ENCODE data around the gene TEC.
A peak's percentile ranks its signal among the peaks of the same experiment; 100 is the strongest.
"Not testable (repeated sequence)": the region's sequence is repeated elsewhere in the genome, so short reads cannot be mapped to it uniquely, and the experiment has no call there.

The TEC gene

GRCh38 chr4:48268956-48269860 lies at the start of gene TEC:
TEC (minus strand) TSS chr4:48269838; CDS start chr4:48228614, 41,224 bp downstream.
- peak within 1 kb of the TSS; percentile 86 to 92 for H3K4me3 ChIP-seq (ENCODE audit: low read depth in 1 of 2, low read length in 2 of 2)
- no peaks in the 10 kb centered on the region for H3K9me3 ChIP-seq (ENCODE audit: control insufficient read depth in 1 of 2, low read length in 2 of 2)
- H3K27me3 ChIP-seq (ENCODE audit: control insufficient read depth in 1 of 2, insufficient read depth in 2 of 2, low read length in 2 of 2) = no peaks in the 10 kb centered on the region
- H3K36me3 ChIP-seq (ENCODE audit: control insufficient read depth in 1 of 2, insufficient read depth in 2 of 2, low read length in 2 of 2) = no peaks in the 10 kb centered on the region
- peak within 1 kb of the TSS; percentile 93 for H3K27ac ChIP-seq (ENCODE audit: low read depth, low read length)
- H3K9ac ChIP-seq (ENCODE audit: low read depth in 1 of 2, low read length in 2 of 2) = peak within 1 kb of the TSS; percentile 85 to 87
- H3K4me1 ChIP-seq (ENCODE audit: control insufficient read depth in 1 of 2, insufficient read depth in 2 of 2, low read length in 2 of 2) = peaks cover 12 to 25% of the 10 kb centered on the region in 2 donors

DNA sequence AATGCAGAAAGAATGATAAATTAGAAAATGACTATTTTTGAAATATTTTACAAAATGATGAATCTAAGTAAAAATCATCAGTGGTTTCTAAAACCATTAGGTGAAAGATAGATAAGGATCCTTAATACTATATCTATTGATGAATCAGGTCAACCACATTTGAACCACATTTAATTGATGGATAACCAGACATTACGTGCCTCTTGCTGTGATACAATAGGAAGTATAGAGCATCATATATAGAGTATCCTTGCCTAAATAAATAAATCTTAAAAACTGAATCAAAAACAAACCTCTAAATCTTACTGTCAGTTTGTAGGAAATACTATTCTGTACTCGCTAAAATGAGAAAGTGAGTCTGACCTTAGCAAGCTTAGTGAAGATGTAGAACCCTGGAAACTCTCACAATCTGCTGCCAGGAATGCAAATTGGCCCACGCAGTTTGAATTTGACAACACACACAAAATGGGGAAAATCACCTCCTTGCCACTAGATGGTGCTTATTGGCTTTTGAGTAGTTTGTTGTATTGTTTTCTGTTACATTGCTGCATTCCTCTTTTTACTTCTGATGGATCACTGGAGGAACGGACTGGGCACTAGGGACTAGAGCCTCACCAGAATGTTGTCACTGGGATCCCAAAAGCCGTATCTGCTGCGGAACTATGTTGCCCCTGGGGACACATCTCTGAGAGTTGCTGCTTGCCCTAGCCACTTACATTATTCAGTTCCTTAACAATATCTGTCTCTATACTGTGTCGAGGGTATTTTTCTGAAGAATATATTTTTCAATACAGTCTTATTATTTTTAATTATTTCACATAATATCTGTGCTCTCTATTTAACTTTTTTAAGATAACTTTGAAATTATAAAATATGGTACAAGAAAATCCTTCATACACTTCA lies 46.3 kb upstream of the TEC start:
- Histone ChIP-seq H3K27ac (ENCODE audit: low read depth, low read length) (no peak overlapping the region), H3K9ac (ENCODE audit: low read depth in 1 of 2, low read length in 2 of 2) (no peak overlapping the region), H3K4me3 (ENCODE audit: low read depth in 1 of 2, low read length in 2 of 2) (no peak overlapping the region), H3K36me3 (ENCODE audit: control insufficient read depth in 1 of 2, insufficient read depth in 2 of 2, low read length in 2 of 2) (no peaks in the 10 kb centered on the region), H3K9me3 (ENCODE audit: control insufficient read depth in 1 of 2, low read length in 2 of 2) (no peaks in the 10 kb centered on the region), H3K4me1 (ENCODE audit: control insufficient read depth in 1 of 2, insufficient read depth in 2 of 2, low read length in 2 of 2) (no peaks in the 10 kb centered on the region), H3K27me3 (ENCODE audit: control insufficient read depth in 1 of 2, insufficient read depth in 2 of 2, low read length in 2 of 2) (no peaks in the 10 kb centered on the region)

DNA sequence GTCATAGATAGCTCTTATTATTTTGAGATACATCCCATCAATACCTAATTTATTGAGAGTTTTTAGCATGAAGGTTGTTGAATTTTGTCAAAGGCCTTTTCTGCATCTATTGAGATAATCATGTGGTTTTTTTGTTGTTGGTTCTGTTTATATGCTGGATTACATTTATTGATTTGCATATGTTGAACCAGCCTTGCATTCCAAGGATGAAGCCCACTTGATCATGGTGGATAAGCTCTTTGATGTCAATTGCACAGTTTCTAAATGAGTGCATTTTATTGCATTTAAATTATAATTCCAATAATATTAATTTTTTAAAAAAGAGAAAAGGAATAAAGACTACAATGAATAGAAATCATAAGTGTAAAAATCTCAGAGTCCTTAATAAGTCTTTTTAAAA lies 45.1 kb upstream of the TEC start:
- H3K27ac ChIP-seq (ENCODE audit: low read depth, low read length); H3K27me3 ChIP-seq (ENCODE audit: control insufficient read depth in 1 of 2, insufficient read depth in 2 of 2, low read length in 2 of 2); H3K4me1 ChIP-seq (ENCODE audit: control insufficient read depth in 1 of 2, insufficient read depth in 2 of 2, low read length in 2 of 2); H3K36me3 ChIP-seq (ENCODE audit: control insufficient read depth in 1 of 2, insufficient read depth in 2 of 2, low read length in 2 of 2); H3K9ac ChIP-seq (ENCODE audit: low read depth in 1 of 2, low read length in 2 of 2); H3K4me3 ChIP-seq (ENCODE audit: low read depth in 1 of 2, low read length in 2 of 2); H3K9me3 ChIP-seq (ENCODE audit: control insufficient read depth in 1 of 2, low read length in 2 of 2): not testable (repeated sequence)

DNA sequence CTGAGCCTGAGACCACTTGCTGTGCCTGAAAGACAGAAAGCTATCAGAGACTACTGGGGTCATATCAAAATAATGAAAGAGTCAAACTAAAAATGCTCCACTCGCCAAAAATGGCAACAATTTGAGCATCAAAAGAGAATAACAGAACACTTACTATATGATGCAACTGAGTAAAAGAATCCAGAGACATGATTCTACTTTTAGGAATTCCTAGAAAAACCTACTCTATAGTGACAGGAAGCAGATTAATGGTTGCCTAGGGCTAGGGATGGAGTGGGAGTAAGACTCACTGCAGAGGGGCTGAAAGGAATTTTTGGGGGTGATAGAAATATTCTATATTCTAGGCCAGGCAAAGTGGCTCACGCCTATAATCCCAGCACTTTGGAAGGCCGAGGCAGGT lies 42.3 kb upstream of the TEC start:
- no peaks in the 10 kb centered on the region for H3K9me3 ChIP-seq (ENCODE audit: control insufficient read depth in 1 of 2, low read length in 2 of 2)
- H3K27me3 ChIP-seq (ENCODE audit: control insufficient read depth in 1 of 2, insufficient read depth in 2 of 2, low read length in 2 of 2) = no peaks in the 10 kb centered on the region
- no peak overlapping the region for H3K9ac ChIP-seq (ENCODE audit: low read depth in 1 of 2, low read length in 2 of 2)
- no peaks in the 10 kb centered on the region for H3K36me3 ChIP-seq (ENCODE audit: control insufficient read depth in 1 of 2, insufficient read depth in 2 of 2, low read length in 2 of 2)
- no peak overlapping the region for H3K27ac ChIP-seq (ENCODE audit: low read depth, low read length)
- H3K4me1 ChIP-seq (ENCODE audit: control insufficient read depth in 1 of 2, insufficient read depth in 2 of 2, low read length in 2 of 2) = no peaks in the 10 kb centered on the region
- H3K4me3 ChIP-seq (ENCODE audit: low read depth in 1 of 2, low read length in 2 of 2) = no peak overlapping the region

GRCh38 chr4:48308901-48309300 lies 39.3 kb upstream of the TEC start:
- Histone ChIP-seq H3K27me3 (ENCODE audit: control insufficient read depth in 1 of 2, insufficient read depth in 2 of 2, low read length in 2 of 2) (no peaks in the 10 kb centered on the region), H3K4me1 (ENCODE audit: control insufficient read depth in 1 of 2, insufficient read depth in 2 of 2, low read length in 2 of 2) (no peaks in the 10 kb centered on the region), H3K9me3 (ENCODE audit: control insufficient read depth in 1 of 2, low read length in 2 of 2) (no peaks in the 10 kb centered on the region), H3K36me3 (ENCODE audit: control insufficient read depth in 1 of 2, insufficient read depth in 2 of 2, low read length in 2 of 2) (no peaks in the 10 kb centered on the region), H3K27ac (ENCODE audit: low read depth, low read length) (no peak overlapping the region), H3K9ac (ENCODE audit: low read depth in 1 of 2, low read length in 2 of 2) (no peak overlapping the region), H3K4me3 (ENCODE audit: low read depth in 1 of 2, low read length in 2 of 2) (no peak overlapping the region)

GRCh38 chr4:48307528-48307927 lies 37.9 kb upstream of the TEC start:
- H3K9ac ChIP-seq (ENCODE audit: low read depth in 1 of 2, low read length in 2 of 2) = no peak overlapping the region
- no peaks in the 10 kb centered on the region for H3K4me1 ChIP-seq (ENCODE audit: control insufficient read depth in 1 of 2, insufficient read depth in 2 of 2, low read length in 2 of 2)
- H3K9me3 ChIP-seq (ENCODE audit: control insufficient read depth in 1 of 2, low read length in 2 of 2) = no peaks in the 10 kb centered on the region
- no peaks in the 10 kb centered on the region for H3K27me3 ChIP-seq (ENCODE audit: control insufficient read depth in 1 of 2, insufficient read depth in 2 of 2, low read length in 2 of 2)
- H3K4me3 ChIP-seq (ENCODE audit: low read depth in 1 of 2, low read length in 2 of 2) = no peak overlapping the region
- H3K27ac ChIP-seq (ENCODE audit: low read depth, low read length) = no peak overlapping the region
- no peaks in the 10 kb centered on the region for H3K36me3 ChIP-seq (ENCODE audit: control insufficient read depth in 1 of 2, insufficient read depth in 2 of 2, low read length in 2 of 2)

DNA sequence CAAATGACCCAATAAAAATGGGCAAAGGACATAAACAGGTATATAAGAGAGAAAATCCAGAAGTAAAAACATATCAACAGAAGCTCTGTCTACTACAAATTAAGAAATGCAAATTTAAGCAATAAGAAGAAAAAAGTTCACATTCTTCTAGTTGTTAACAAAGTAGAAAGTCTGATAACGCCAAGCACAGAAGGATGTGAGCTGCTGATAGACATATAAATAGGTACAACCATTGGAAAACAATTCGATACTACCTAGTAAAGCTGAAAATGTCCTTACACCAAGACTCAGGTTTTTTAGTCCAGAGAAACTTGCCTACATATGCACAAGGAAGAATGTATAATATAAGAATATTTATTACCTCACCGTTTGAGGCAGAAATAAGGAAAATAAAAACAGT lies 35.9 kb upstream of the TEC start:
- no peak overlapping the region for H3K9ac ChIP-seq (ENCODE audit: low read depth in 1 of 2, low read length in 2 of 2)
- no peaks in the 10 kb centered on the region for H3K9me3 ChIP-seq (ENCODE audit: control insufficient read depth in 1 of 2, low read length in 2 of 2)
- H3K27ac ChIP-seq (ENCODE audit: low read depth, low read length) = no peak overlapping the region
- H3K4me1 ChIP-seq (ENCODE audit: control insufficient read depth in 1 of 2, insufficient read depth in 2 of 2, low read length in 2 of 2) = no peaks in the 10 kb centered on the region
- no peaks in the 10 kb centered on the region for H3K36me3 ChIP-seq (ENCODE audit: control insufficient read depth in 1 of 2, insufficient read depth in 2 of 2, low read length in 2 of 2)
- no peaks in the 10 kb centered on the region for H3K27me3 ChIP-seq (ENCODE audit: control insufficient read depth in 1 of 2, insufficient read depth in 2 of 2, low read length in 2 of 2)
- H3K4me3 ChIP-seq (ENCODE audit: low read depth in 1 of 2, low read length in 2 of 2) = no peak overlapping the region

GRCh38 chr4:48300004-48300403 lies 30.4 kb upstream of the TEC start:
- H3K36me3 ChIP-seq (ENCODE audit: control insufficient read depth in 1 of 2, insufficient read depth in 2 of 2, low read length in 2 of 2) = no peaks in the 10 kb centered on the region
- no peak overlapping the region for H3K4me3 ChIP-seq (ENCODE audit: low read depth in 1 of 2, low read length in 2 of 2)
- H3K9me3 ChIP-seq (ENCODE audit: control insufficient read depth in 1 of 2, low read length in 2 of 2) = no peaks in the 10 kb centered on the region
- H3K27me3 ChIP-seq (ENCODE audit: control insufficient read depth in 1 of 2, insufficient read depth in 2 of 2, low read length in 2 of 2) = no peaks in the 10 kb centered on the region
- no peak overlapping the region for H3K27ac ChIP-seq (ENCODE audit: low read depth, low read length)
- H3K4me1 ChIP-seq (ENCODE audit: control insufficient read depth in 1 of 2, insufficient read depth in 2 of 2, low read length in 2 of 2) = no peaks in the 10 kb centered on the region
- H3K9ac ChIP-seq (ENCODE audit: low read depth in 1 of 2, low read length in 2 of 2) = no peak overlapping the region

- Histone ChIP-seq H3K4me3 (ENCODE audit: low read depth in 1 of 2, low read length in 2 of 2) (no peak overlapping the region), H3K36me3 (ENCODE audit: control insufficient read depth in 1 of 2, insufficient read depth in 2 of 2, low read length in 2 of 2) (no peaks in the 10 kb centered on the region), H3K27ac (ENCODE audit: low read depth, low read length) (no peak overlapping the region), H3K4me1 (ENCODE audit: control insufficient read depth in 1 of 2, insufficient read depth in 2 of 2, low read length in 2 of 2) (no peaks in the 10 kb centered on the region), H3K9me3 (ENCODE audit: control insufficient read depth in 1 of 2, low read length in 2 of 2) (no peaks in the 10 kb centered on the region), H3K9ac (ENCODE audit: low read depth in 1 of 2, low read length in 2 of 2) (no peak overlapping the region), H3K27me3 (ENCODE audit: control insufficient read depth in 1 of 2, insufficient read depth in 2 of 2, low read length in 2 of 2) (no peaks in the 10 kb centered on the region)
Observed at GRCh38 chr4:48299560-48299959, 29.9 kb upstream of the TEC start.

DNA sequence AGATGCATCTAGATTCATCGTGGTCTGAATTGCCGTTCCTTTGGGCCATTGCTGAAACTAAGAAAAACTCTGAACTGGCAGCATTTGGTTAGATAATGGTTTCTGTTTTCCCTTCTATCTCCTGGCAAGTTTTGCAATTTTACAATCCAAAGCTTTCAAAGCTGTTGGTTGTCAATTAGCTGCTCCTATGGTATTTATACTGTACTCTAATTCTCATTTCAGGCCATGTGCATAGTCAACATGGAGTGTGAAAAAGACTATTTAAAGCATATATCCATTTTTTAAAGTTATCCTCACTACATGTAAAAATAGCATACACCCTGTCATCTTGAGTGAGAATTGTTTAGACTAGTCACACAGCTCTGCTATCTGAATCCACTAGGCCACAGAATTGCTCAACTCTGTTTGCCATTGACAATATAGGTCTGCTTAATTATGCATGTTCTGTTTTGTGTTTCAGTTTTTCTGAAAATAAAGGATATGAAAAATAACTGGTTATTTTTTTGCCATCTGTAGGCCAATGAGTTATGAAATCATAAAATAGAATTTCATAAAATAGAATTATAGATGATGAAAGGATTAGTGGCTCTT lies 27.7 kb upstream of the TEC start:
- no peak overlapping the region for H3K9ac ChIP-seq (ENCODE audit: low read depth in 1 of 2, low read length in 2 of 2)
- no peaks in the 10 kb centered on the region for H3K27me3 ChIP-seq (ENCODE audit: control insufficient read depth in 1 of 2, insufficient read depth in 2 of 2, low read length in 2 of 2)
- no peaks in the 10 kb centered on the region for H3K4me1 ChIP-seq (ENCODE audit: control insufficient read depth in 1 of 2, insufficient read depth in 2 of 2, low read length in 2 of 2)
- H3K36me3 ChIP-seq (ENCODE audit: control insufficient read depth in 1 of 2, insufficient read depth in 2 of 2, low read length in 2 of 2) = no peaks in the 10 kb centered on the region
- no peak overlapping the region for H3K27ac ChIP-seq (ENCODE audit: low read depth, low read length)
- no peak overlapping the region for H3K4me3 ChIP-seq (ENCODE audit: low read depth in 1 of 2, low read length in 2 of 2)
- H3K9me3 ChIP-seq (ENCODE audit: control insufficient read depth in 1 of 2, low read length in 2 of 2) = no peaks in the 10 kb centered on the region

Measured in duodenal mucosa (tissue), 2 donors.